ENCODE measurements around the gene SEMA4G. TPM values are rescaled to one million over a fixed set of nuclear protein-coding genes. Genes with fewer than 3 reads are reported as not detected.

Gene SEMA4G
- total and polyA plus RNA-seq, 2 of the 13 experiments (the other 11 are each of a cell fraction or from before 2014, with no cell fraction given): 46.2 to 207 TPM

GRCh38 chr10:100986952-100987684 lies 17.8 kb downstream of the SEMA4G start, which contains the start of the genes MRPL43 and TWNK (continued):
- TF ChIP-seq, protein P1, sequence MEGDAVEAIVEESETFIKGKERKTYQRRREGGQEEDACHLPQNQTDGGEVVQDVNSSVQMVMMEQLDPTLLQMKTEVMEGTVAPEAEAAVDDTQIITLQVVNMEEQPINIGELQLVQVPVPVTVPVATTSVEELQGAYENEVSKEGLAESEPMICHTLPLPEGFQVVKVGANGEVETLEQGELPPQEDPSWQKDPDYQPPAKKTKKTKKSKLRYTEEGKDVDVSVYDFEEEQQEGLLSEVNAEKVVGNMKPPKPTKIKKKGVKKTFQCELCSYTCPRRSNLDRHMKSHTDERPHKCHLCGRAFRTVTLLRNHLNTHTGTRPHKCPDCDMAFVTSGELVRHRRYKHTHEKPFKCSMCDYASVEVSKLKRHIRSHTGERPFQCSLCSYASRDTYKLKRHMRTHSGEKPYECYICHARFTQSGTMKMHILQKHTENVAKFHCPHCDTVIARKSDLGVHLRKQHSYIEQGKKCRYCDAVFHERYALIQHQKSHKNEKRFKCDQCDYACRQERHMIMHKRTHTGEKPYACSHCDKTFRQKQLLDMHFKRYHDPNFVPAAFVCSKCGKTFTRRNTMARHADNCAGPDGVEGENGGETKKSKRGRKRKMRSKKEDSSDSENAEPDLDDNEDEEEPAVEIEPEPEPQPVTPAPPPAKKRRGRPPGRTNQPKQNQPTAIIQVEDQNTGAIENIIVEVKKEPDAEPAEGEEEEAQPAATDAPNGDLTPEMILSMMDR (CRISPR knock-in tag; IDR thresholded peaks at IDR 0.05): peak; percentile 15; the same call in 1 of the 2 replicates
- TF ChIP-seq THYN1 (CRISPR knock-in tag; IDR thresholded peaks at IDR 0.05; ENCODE audit: borderline replicate concordance, low read depth) (no peak), ZNF614 (CRISPR knock-in tag; IDR thresholded peaks at IDR 0.05; ENCODE audit: borderline replicate concordance) (peak; percentile 63; the same call in 1 of the 2 replicates), ZNF678 (CRISPR knock-in tag; IDR thresholded peaks at IDR 0.05) (no peak), ZNF234 (CRISPR knock-in tag; conservative IDR thresholded peaks at IDR 0.05) (0 out of 2 replicates have a peak, but pooled peaks have one; percentile 43), ZNF180 (CRISPR knock-in tag; IDR thresholded peaks at IDR 0.05; ENCODE audit: borderline replicate concordance, low read depth) (no peak), RAD51 (IDR thresholded peaks at IDR 0.05; ENCODE audit: borderline replicate concordance) (no peak), UBTF (CRISPR knock-in tag; IDR thresholded peaks at IDR 0.05) (peak; percentile 75), ZNF567 (CRISPR knock-in tag; IDR thresholded peaks at IDR 0.05; ENCODE audit: borderline replicate concordance) (no peak), ZNF512B (CRISPR knock-in tag; IDR thresholded peaks at IDR 0.05; ENCODE audit: borderline replicate concordance) (no peak), SNAPC2 (CRISPR knock-in tag; IDR thresholded peaks at IDR 0.05) (peak; percentile 85), ZNF335 (CRISPR knock-in tag; IDR thresholded peaks at IDR 0.05) (no peak), RFXAP (CRISPR knock-in tag; IDR thresholded peaks at IDR 0.05; ENCODE audit: borderline replicate concordance) (no peak), SYNCRIP (IDR thresholded peaks at IDR 0.05; ENCODE audit: insufficient read depth, low read depth, low read length) (no peak), ZNF800 (CRISPR knock-in tag; IDR thresholded peaks at IDR 0.05) (no peak)
- TF ChIP-seq, protein P2, sequence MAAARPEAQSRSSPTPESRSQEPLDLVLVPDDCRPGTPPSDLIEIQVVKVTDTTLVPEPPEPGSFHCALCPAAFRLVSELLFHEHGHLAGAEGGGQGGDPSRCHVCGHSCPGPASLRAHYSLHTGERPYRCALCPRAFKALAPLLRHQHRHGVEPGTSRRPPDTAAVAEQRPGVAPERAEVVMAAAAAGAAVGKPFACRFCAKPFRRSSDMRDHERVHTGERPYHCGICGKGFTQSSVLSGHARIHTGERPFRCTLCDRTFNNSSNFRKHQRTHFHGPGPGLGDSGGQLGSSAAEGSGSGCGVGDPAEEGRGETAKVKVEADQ (CRISPR knock-in tag; IDR thresholded peaks at IDR 0.05; ENCODE audit: borderline replicate concordance): peak; percentile 85; the same call in 1 of the 2 replicates
- TF ChIP-seq, protein P3, sequence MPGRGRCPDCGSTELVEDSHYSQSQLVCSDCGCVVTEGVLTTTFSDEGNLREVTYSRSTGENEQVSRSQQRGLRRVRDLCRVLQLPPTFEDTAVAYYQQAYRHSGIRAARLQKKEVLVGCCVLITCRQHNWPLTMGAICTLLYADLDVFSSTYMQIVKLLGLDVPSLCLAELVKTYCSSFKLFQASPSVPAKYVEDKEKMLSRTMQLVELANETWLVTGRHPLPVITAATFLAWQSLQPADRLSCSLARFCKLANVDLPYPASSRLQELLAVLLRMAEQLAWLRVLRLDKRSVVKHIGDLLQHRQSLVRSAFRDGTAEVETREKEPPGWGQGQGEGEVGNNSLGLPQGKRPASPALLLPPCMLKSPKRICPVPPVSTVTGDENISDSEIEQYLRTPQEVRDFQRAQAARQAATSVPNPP (CRISPR knock-in tag; IDR thresholded peaks at IDR 0.05): peak; percentile 76
